Inferior parietal cortex (tissue), 1 donor: Measurements from ENCODE around the gene MS4A15.
"Not testable (repeated sequence)": the region's sequence is repeated elsewhere in the genome, so short reads cannot be mapped to it uniquely, and the experiment has no call there.

ENCODE experiments used
- DNase-seq: peaks from one replicate; pipeline ENCODE4 v3.0.0-alpha.2; 2016; ENCODE audit errors: extremely low spot score

Gene MS4A15

DNA sequence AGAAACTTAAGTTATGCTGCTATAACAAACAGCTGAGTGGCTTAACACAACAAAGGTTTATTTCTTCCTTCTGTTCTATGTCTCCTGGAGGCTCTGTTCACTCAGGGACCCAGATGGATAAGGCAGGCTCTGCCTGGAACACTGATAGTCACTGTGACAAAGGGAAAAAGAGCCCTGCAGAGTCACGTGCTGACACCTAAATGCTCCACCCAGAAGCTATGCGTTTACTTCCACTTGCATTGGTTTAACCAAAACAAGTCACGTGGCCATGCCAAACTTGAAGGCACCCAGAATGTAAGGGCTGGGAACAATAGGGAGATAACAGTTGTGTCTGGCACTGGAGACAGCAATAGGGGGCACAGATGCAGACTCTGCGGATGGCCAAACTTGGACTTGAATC lies 3.4 kb upstream of the MS4A15 start:
- DNase-seq, result no peak

GRCh38 chr11:60754887-60755286 lies 1.8 kb upstream of the MS4A15 start:
- DNase-seq, result no peak

- no peak for DNase-seq
These were observed 649 bp downstream of the MS4A15 start for GRCh38 chr11:60757231-60757800.

GRCh38 chr11:60758671-60759070 lies 2.0 kb downstream of the MS4A15 start:
- not testable (repeated sequence) for DNase-seq

- not testable (repeated sequence) for DNase-seq
These were observed 3.0 kb downstream of the MS4A15 start for GRCh38 chr11:60759438-60760225.

GRCh38 chr11:60761436-60762190 lies 4.9 kb downstream of the MS4A15 start:
- DNase-seq, result no peak

- no peak for DNase-seq
These were observed 6.4 kb downstream of the MS4A15 start for GRCh38 chr11:60762851-60763691.

DNA sequence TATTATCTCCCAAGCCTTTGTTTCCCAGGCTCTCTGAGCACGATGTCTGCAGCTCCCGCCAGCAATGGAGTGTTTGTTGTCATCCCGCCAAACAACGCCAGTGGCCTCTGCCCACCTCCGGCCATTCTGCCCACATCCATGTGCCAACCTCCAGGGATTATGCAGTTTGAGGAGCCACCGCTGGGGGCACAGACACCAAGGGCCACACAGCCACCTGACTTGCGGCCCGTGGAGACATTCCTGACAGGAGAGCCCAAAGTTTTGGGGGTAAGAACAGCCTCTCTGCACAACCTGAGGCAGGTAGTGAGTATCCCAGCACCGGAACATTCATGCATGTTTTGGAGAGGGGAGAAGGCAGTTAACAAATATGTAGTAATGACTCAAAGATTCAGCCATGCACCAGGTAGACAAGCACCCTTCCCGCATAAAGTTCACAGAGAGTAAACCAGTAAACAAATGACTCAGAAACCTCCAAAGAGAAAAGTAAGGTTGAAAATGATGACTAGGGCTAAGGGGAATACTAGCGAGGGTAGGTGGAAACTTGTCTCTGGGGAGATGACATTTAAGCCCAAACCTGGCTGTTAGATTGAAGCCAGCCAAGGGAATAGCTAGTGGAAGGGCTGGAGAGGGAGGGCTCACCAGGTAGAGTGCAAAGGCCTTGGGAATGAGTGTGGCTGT lies 7.2 kb downstream of the MS4A15 start:
- DNase-seq, result no peak

DNA sequence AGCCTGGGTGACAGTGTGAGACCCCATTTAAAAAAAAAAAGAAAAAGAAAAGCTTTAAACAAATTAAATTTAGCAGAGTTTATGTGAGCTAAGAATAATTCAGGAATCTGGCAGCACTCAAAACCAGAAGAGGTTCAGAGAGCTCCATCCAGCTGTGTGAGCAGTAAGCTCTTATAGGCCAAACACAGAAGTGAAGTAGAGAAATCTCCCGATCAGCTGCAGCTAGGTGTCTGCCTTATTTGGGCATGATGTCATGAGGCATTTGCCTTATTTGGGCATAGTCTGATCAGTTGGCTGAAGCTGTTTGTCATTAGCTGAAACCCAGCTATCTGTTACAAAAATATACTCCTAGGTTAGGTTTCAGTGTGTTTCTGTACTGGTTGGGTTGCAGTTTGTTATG lies 8.2 kb downstream of the MS4A15 start:
- DNase-seq, result no peak

DNA sequence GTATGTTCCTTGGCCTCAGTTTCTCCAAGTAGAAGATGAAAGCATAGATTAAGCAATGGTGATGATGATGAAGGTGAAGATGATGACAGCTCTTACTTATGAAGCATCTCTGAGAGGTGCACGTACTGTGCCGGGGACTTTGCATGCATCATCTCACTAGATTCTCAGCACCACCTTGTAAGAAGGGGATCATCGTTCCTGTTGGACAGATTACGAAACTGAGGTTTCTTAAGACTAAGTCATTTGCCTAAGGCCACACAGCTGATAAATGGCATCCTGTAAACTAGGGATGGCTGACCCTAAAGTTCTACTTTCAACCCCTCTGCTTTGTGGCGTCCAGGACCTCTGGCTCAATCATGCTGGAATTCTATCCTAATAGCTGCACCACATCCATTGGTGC lies 8.7 kb downstream of the MS4A15 start:
- DNase-seq, result no peak

DNA sequence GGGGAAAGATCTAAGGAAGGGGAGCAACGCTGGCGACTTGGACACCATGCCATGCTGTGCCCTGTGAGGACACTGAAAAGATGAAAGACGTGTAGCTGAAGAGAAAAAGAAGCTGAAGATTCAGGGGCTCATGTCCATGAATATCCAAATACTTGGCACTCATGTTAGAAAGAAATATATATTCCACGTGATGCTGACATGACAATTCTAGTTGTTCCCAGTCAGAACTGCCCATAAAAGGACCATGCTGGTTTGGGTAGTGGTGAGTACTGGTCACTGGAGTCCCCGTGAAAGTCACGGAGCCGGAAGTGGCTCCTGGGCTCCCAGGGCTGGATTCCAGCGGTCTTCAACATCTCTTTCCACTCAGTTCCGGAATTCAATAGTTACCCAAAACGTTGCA lies 9.9 kb downstream of the MS4A15 start:
- no peak for DNase-seq

DNA sequence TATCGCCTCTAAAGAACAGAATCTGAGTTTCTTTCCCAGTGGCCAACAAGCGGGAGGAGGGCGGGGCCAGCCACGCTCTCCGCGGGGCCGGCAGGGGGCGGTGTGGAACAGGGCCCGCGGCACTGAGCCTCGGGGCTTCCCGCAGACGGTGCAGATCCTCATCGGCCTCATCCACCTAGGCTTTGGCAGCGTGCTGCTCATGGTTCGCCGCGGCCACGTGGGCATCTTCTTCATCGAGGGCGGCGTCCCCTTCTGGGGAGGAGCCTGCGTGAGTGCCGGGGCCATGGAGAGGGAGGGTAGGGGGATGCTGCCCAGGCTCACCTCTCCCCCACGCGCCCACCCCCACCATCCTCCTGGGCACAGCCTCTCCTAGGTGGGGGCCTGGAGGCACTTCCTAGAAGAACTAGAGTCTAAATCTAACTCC lies 10.7 kb downstream of the MS4A15 start:
- DNase-seq, result no peak

DNA sequence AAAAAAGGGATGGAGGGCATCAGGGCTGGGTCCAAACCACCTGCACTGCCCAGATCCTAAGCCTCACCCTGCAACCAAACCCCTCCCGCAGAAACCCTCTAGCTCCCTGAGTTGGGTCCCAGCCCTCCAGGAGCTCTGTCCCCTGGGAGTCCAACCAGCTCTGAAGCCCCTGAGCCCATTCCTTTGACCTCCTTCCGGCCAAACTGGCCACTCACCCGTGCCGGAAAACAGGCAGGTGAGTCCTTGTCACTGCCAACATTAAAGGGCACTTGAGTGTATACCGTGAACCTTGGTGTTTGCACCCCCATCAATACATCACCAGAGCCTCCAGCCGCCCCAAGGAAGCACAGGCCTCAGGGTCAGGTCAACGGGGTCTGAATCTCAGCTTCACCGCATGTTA lies 11.5 kb downstream of the MS4A15 start:
- DNase-seq, result no peak

DNA sequence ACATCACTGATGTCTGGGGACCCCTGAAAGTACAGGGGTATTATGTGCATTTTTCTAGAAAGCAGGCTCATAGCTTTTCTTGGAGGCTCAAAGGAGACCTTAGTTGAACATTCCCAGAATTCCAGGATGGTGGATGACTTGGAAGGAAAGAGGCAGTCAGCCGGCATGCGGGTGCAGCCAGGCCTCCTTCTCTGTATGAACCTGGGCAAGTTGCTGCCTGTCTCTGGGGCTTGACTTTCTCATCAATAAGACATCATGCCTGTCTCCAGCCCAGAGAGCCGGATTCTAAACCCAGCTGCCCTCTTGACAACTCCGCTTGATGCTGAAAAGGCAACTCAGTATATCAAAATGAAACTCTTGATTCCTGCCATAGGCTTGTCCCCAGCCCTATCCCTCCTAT lies 12.6 kb downstream of the MS4A15 start:
- no peak for DNase-seq

DNA sequence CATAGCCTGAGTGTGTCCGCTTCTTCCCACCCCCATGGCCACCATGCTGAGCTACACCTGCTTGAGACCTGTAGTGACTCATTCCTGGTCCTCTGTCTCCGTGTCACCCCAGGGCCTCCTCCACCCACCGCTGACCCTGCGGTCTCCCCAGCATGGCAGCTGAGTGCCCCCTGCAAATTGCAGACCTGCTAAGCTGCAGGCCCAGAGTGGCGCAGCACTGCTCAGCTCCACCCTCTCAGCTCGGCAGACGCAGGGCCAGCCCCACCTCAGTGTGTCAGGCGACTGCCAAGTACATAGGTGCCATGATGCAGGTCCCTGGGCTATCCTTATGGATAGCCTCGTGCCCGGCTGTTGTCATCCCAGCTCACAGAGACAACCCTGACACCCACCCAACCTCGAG lies 13.1 kb downstream of the MS4A15 start:
- no peak for DNase-seq

DNA sequence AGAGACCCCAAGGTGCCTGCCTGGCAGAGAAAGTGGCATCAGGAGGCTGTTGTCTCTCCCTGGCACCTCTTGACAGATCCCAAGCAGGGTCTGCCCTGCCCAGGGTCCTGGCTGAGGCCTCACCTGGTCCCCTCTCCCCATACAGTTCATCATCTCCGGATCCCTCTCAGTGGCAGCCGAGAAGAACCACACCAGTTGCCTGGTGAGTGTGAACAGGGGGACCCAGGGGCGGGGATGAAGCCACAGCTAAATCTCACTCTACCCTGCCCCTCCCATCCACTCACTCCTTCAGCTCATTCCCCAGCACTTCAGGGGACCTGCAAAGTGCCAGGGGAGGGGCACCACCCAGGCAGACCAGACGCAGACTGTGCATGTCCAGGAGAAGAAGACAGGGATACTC lies 14.5 kb downstream of the MS4A15 start:
- DNase-seq, result no peak

GRCh38 chr11:60771879-60772525 lies 15.3 kb downstream of the MS4A15 start:
- DNase-seq, result no peak

DNA sequence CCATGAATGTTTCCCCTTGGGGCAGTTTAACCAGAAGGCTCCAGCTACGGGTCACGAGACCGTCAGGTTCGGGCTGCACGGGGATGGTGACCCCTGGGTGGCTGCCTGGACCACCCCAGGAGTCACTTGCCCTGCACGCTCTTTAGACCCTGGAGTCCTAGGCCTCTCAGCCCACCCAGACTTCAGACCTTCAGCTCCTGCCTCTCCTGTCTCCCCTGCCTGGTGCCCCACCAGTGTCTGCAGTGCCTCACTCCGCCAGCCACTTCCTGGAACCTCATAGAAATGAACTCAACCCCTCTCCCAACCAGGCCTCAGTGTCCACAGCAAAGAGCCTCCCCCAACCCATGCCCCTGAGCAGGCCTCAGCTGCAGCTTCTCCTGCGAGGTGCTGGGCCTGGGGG lies 16.0 kb downstream of the MS4A15 start:
- DNase-seq, result no peak

DNA sequence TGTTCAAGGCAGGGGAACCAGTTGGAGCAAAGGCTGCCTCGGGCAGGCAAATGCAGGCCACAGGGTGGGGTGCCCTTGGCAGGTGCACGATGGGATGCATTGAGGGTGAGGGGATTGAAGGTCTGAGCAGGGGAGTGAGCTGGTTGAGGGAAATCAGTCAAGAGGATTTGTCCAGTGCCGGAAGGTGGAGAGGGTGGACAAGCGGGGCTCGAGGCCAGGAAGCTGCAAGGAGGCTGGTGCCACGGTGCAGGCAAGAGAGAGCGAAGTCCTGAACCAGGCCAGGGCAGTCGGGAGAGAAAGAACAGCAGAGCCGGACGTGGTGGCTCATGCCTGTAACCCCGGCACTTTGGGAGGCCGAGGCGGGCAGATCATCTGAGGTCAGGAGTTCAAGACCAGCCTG lies 18.1 kb downstream of the MS4A15 start:
- no peak for DNase-seq

DNA sequence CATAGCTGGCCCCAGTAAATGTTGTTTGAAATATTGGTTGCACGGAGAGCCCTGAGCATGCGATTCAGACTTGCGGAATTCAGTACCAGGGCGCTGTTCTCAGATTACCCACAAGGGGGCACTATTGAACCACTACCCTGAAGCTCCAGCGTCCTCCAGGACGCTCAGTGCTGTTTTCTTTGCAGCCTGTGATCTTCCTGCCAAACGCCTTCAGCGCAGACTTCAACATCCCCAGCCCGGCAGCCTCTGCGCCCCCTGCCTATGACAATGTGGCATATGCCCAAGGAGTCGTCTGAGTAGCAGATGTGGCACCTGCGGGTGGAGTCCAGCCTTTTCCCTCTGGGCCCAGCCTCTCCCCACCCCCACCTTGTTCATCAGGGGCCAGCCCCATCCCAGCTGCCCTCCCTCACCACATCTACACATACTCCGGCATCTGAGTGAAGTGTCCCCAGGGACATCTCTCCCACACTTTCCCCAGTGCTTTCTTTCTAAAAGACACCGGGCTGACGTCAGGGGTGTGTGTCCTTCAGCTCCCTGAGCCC lies 18.8 kb downstream of the MS4A15 start:
- DNase-seq, result peak; percentile 89

GRCh38 chr11:60776167-60776566 lies 19.5 kb downstream of the MS4A15 start:
- DNase-seq, result no peak
